ENCODE data around the gene PFKFB4.

GRCh38 chr3:48507256-48508061 lies 49.1 kb downstream of the PFKFB4 start:
- TF ChIP-seq CTCF (tag by site-specific recombination; IDR thresholded peaks at IDR 0.05) (peak; percentile 70), RBAK (tag by site-specific recombination; IDR thresholded peaks at IDR 0.05) (no peak), BCL11A (tag by site-specific recombination; IDR thresholded peaks at IDR 0.05; ENCODE audit: low read depth) (no peak), ZNF626 (tag by site-specific recombination; IDR thresholded peaks at IDR 0.05) (no peak), ZNF416 (tag by site-specific recombination; IDR thresholded peaks at IDR 0.05) (no peak), ZBTB44 (tag by site-specific recombination; IDR thresholded peaks at IDR 0.05) (no peak), PBX3 (CRISPR knock-in tag; IDR thresholded peaks at IDR 0.05) (no peak), ZNF292 (tag by site-specific recombination; IDR thresholded peaks at IDR 0.05; ENCODE audit: borderline replicate concordance, low read depth) (no peak), REST (tag by site-specific recombination; IDR thresholded peaks at IDR 0.05) (no peak), ZNF76 (tag by site-specific recombination; IDR thresholded peaks at IDR 0.05; ENCODE audit: borderline replicate concordance, low read depth) (no peak), ZBTB10 (tag by site-specific recombination; IDR thresholded peaks at IDR 0.05) (no peak), YY1 (tag by site-specific recombination; IDR thresholded peaks at IDR 0.05) (no peak), GLI4 (tag by site-specific recombination; IDR thresholded peaks at IDR 0.05) (no peak)
